Jurkat, Clone E6-1 (cell line): ENCODE measurements around the gene CYP2U1. TPM values are rescaled to one million over a fixed set of nuclear protein-coding genes. Genes with fewer than 3 reads are reported as not detected.
"Not testable (repeated sequence)": the region's sequence is repeated elsewhere in the genome, so short reads cannot be mapped to it uniquely, and the experiment has no call there.

Experiments
- DNase-seq: peaks from one replicate; pipeline ENCODE4 v3.0.0-alpha.2; 2011; ENCODE audit warnings: low read depth, low spot score
- H3K4me3 ChIP-seq: 2 replicates; pipeline ENCODE4 v1.5.1; 2011; ENCODE audit warnings: mild to moderate bottlenecking, low read length, control low read depth, moderate library complexity
- polyA plus RNA-seq: library from polyadenylated mRNA; unstranded; fragments of >200 nt; gene quantifications from one replicate; pipeline ENCODE4 v1.2.1, GENCODE V29; 2012; ENCODE audit warnings: missing spikeins; ENCODE audit not compliant: insufficient read length, insufficient read depth

Gene CYP2U1
- 5.5 TPM for polyA plus RNA-seq

GRCh38 chr4:107930821-107931774, at the start of gene CYP2U1:
Gene CYP2U1 (plus strand): TSS chr4:107931549. CDS start chr4:107931644, 95 bp downstream.
- DNase-seq, result peak; percentile 57
- peak within 1 kb of the TSS; percentile 81 for H3K4me3 ChIP-seq

- H3K4me3 ChIP-seq, result no peak overlapping the region
- no peak for DNase-seq
Measured at GRCh38 chr4:107885865-107886264, 45.5 kb upstream of the CYP2U1 start.

GRCh38 chr4:107888237-107888636, 43.1 kb upstream of the CYP2U1 start:
- H3K4me3 ChIP-seq, result no peak overlapping the region
- DNase-seq, result no peak

GRCh38 chr4:107890779-107891178, 40.6 kb upstream of the CYP2U1 start:
- H3K4me3 ChIP-seq, result no peak overlapping the region
- no peak for DNase-seq

GRCh38 chr4:107891299-107891698, 40.0 kb upstream of the CYP2U1 start:
- H3K4me3 ChIP-seq, result no peak overlapping the region
- no peak for DNase-seq

- no peak for DNase-seq
- no peak overlapping the region for H3K4me3 ChIP-seq
Measured at GRCh38 chr4:107893171-107894137, 37.9 kb upstream of the CYP2U1 start.

GRCh38 chr4:107894138-107894603, 37.2 kb upstream of the CYP2U1 start:
- DNase-seq, result no peak
- H3K4me3 ChIP-seq, result no peak overlapping the region

GRCh38 chr4:107896158-107896645, 35.1 kb upstream of the CYP2U1 start:
- DNase-seq, result no peak
- H3K4me3 ChIP-seq, result no peak overlapping the region

GRCh38 chr4:107896646-107897045, 34.7 kb upstream of the CYP2U1 start:
- H3K4me3 ChIP-seq, result no peak overlapping the region
- DNase-seq, result no peak

GRCh38 chr4:107897823-107898222, 33.5 kb upstream of the CYP2U1 start:
- DNase-seq, result no peak
- H3K4me3 ChIP-seq, result no peak overlapping the region

- H3K4me3 ChIP-seq, result no peak overlapping the region
- DNase-seq, result no peak
Measured at GRCh38 chr4:107900067-107900466, 31.3 kb upstream of the CYP2U1 start.

GRCh38 chr4:107900508-107900907, 30.8 kb upstream of the CYP2U1 start:
- H3K4me3 ChIP-seq, result no peak overlapping the region
- no peak for DNase-seq

- no peak for DNase-seq
- no peak overlapping the region for H3K4me3 ChIP-seq
Measured at GRCh38 chr4:107901213-107901934, 30.0 kb upstream of the CYP2U1 start.

GRCh38 chr4:107902715-107903114, 28.6 kb upstream of the CYP2U1 start:
- H3K4me3 ChIP-seq, result no peak overlapping the region
- no peak for DNase-seq

- not testable (repeated sequence) for DNase-seq, H3K4me3 ChIP-seq
Measured at GRCh38 chr4:107905082-107905481, 26.3 kb upstream of the CYP2U1 start.

- DNase-seq, result no peak
- H3K4me3 ChIP-seq, result no peak overlapping the region
Measured at GRCh38 chr4:107906458-107907100, 24.8 kb upstream of the CYP2U1 start.

- DNase-seq, result no peak
- H3K4me3 ChIP-seq, result no peak overlapping the region
Measured at GRCh38 chr4:107908377-107908776, 23.0 kb upstream of the CYP2U1 start.

- DNase-seq, result peak; percentile 80
Measured at GRCh38 chr4:107913283-107913899, 18.0 kb upstream of the CYP2U1 start.

More at GRCh38 chr4:107913283-107913899, 18.0 kb upstream of the CYP2U1 start:
- no peak overlapping the region for H3K4me3 ChIP-seq
